Fibroblast of villous mesenchyme (primary cell): ENCODE results near the gene CPSF3. TPM values are rescaled to one million over a fixed set of nuclear protein-coding genes. Genes with fewer than 3 reads are reported as not detected.

Experiments
- DNase-seq: peaks from one replicate; pipeline ENCODE4 v3.0.0-alpha.2; 2010; ENCODE audit warnings: low read depth
- H3K4me3 ChIP-seq: 2 replicates; pipeline ENCODE4 v1.5.1; 2011; ENCODE audit warnings: low read depth, mild to moderate bottlenecking, low read length
- CTCF ChIP-seq: IDR thresholded peaks from 2 replicates; pipeline ENCODE4 v1.5.1; 2012; ENCODE audit warnings: low read depth, mild to moderate bottlenecking, low read length; ENCODE audit not compliant: insufficient read depth
- total RNA-seq: library from RNA; depleted of rRNA; stranded (reverse); fragments of >200 nt; gene quantifications from 2 replicates; pipeline ENCODE4 v1.2.3, GENCODE V29; 2012

The CPSF3 gene
- total RNA-seq, 1 donor, result 68.2 TPM

- DNase-seq, result no peak
- no peak overlapping the region for H3K4me3 ChIP-seq
- TF ChIP-seq CTCF, result no peak
Observed at GRCh38 chr2:9518780-9519179, 95.3 kb downstream of the CPSF3 start.

- H3K4me3 ChIP-seq, result no peak overlapping the region
- no peak for TF ChIP-seq CTCF
- DNase-seq, result no peak
Observed at GRCh38 chr2:9519250-9519649, 95.8 kb downstream of the CPSF3 start.

Other genes with a start within 250 kb of the CPSF3 start
- 39.0 and 66.5 TPM in 2 replicates for gene ASAP2, start 216.8 kb upstream of the CPSF3 start, total RNA-seq
- 25.8 and 33.2 TPM in 2 replicates for gene ITGB1BP1, start 126 bp upstream of the CPSF3 start, total RNA-seq
- 66.9 and 70.9 TPM in 2 replicates for gene IAH1, start 50.9 kb downstream of the CPSF3 start, total RNA-seq
- 40.9 and 59.2 TPM in 2 replicates for gene ADAM17, start 132.2 kb downstream of the CPSF3 start, total RNA-seq
- 260 and 283 TPM in 2 replicates for gene YWHAQ, start 207.3 kb downstream of the CPSF3 start, total RNA-seq